RWPE2 (cell line): ENCODE data around the gene NANOG.
"Not testable (repeated sequence)": the region's sequence is repeated elsewhere in the genome, so short reads cannot be mapped to it uniquely, and the experiment has no call there.

Source experiments
- ATAC-seq: fragments of 200-7000 bp; cut with Tn5 transposase; 3 replicates; pipeline ENCODE4 v1.9.1; 2021; ENCODE audit warnings: low read depth
- DNase-seq: peaks from one replicate; pipeline ENCODE4 v3.0.0-alpha.2; 2020; ENCODE audit warnings: low spot score
- H3K27ac ChIP-seq: fragments of 450-650 bp; 2 replicates; pipeline ENCODE4 v1.5.1; 2017; ENCODE audit warnings: mild to moderate bottlenecking; ENCODE audit not compliant: poor library complexity, severe bottlenecking
- H3K27me3 ChIP-seq: fragments of 250-450 bp; sonication (Bioruptor Pico); 2 replicates; pipeline ENCODE4 v1.5.1; 2021; ENCODE audit warnings: mild to moderate bottlenecking, moderate library complexity; ENCODE audit not compliant: insufficient read depth, poor library complexity, severe bottlenecking
- H3K36me3 ChIP-seq: fragments of 250-450 bp; sonication (Bioruptor Pico); 2 replicates; pipeline ENCODE4 v1.5.1; 2020; ENCODE audit warnings: low read depth, mild to moderate bottlenecking, moderate library complexity
- H3K4me1 ChIP-seq: fragments of 250-450 bp; sonication (Bioruptor Pico); 2 replicates; pipeline ENCODE4 v1.5.1; 2021; ENCODE audit warnings: mild to moderate bottlenecking, moderate library complexity; ENCODE audit not compliant: insufficient read depth, poor library complexity, severe bottlenecking
- H3K4me3 ChIP-seq: fragments of 250-450 bp; sonication (Bioruptor Pico); 2 replicates; pipeline ENCODE4 v1.5.1; 2021; ENCODE audit warnings: mild to moderate bottlenecking, moderate library complexity; ENCODE audit not compliant: severe bottlenecking
- H3K9me3 ChIP-seq: fragments of 250-450 bp; sonication (Bioruptor Pico); 2 replicates; pipeline ENCODE4 v1.5.1; 2021; ENCODE audit warnings: mild to moderate bottlenecking, moderate library complexity; ENCODE audit not compliant: severe bottlenecking
- TF ChIP-seq, protein P1 (sequence below): fragments of 450-650 bp; IDR thresholded peaks from one replicate; pipeline ENCODE4 v1.5.1; 2017; ENCODE audit warnings: mild to moderate bottlenecking, moderate library complexity; ENCODE audit not compliant: poor library complexity, severe bottlenecking

NANOG gene

DNA sequence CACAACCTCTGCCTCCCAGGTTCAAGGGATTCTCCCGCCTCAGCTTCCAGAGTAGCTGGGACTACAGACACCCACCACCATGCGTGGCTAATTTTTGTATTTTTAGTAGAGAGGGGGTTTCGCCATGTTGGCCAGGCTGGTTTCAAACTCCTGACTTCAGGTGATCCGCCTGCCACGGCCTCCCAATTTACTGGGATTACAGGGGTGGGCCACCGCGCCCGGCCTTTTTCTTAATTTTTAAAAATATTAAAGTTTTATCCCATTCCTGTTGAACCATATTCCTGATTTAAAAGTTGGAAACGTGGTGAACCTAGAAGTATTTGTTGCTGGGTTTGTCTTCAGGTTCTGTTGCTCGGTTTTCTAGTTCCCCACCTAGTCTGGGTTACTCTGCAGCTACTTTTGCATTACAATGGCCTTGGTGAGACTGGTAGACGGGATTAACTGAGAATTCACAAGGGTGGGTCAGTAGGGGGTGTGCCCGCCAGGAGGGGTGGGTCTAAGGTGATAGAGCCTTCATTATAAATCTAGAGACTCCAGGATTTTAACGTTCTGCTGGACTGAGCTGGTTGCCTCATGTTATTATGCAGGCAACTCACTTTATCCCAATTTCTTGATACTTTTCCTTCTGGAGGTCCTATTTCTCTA lies at the start of gene NANOG:
Gene NANOG (plus strand): TSS at position 519 of the 645 bp plus-strand sequence. CDS start 213 bp downstream, outside the sequence.
- not testable (repeated sequence) for H3K27ac ChIP-seq, DNase-seq, H3K9me3 ChIP-seq, H3K4me1 ChIP-seq, H3K4me3 ChIP-seq, ATAC-seq, H3K27me3 ChIP-seq, H3K36me3 ChIP-seq

GRCh38 chr12:7747246-7747645 lies 42.0 kb upstream of the NANOG start, which contains the start of gene CLEC4C:
TSS of gene CLEC4C (minus strand) at chr12:7747375. CDS start at chr12:7747348, 27 bp downstream.
- H3K9me3 ChIP-seq, result no peaks in the 10 kb centered on the region
- no peaks in the 10 kb centered on the region for H3K4me1 ChIP-seq
- ATAC-seq, result no peak
- no peaks in the 10 kb centered on the region for H3K36me3 ChIP-seq
- H3K27me3 ChIP-seq, result no peaks in the 10 kb centered on the region
- H3K4me3 ChIP-seq, result no peak within 1 kb of the TSS
- no peak for DNase-seq
- H3K27ac ChIP-seq, result no peak within 1 kb of the TSS
- TF ChIP-seq, protein P1, sequence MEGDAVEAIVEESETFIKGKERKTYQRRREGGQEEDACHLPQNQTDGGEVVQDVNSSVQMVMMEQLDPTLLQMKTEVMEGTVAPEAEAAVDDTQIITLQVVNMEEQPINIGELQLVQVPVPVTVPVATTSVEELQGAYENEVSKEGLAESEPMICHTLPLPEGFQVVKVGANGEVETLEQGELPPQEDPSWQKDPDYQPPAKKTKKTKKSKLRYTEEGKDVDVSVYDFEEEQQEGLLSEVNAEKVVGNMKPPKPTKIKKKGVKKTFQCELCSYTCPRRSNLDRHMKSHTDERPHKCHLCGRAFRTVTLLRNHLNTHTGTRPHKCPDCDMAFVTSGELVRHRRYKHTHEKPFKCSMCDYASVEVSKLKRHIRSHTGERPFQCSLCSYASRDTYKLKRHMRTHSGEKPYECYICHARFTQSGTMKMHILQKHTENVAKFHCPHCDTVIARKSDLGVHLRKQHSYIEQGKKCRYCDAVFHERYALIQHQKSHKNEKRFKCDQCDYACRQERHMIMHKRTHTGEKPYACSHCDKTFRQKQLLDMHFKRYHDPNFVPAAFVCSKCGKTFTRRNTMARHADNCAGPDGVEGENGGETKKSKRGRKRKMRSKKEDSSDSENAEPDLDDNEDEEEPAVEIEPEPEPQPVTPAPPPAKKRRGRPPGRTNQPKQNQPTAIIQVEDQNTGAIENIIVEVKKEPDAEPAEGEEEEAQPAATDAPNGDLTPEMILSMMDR, result no peak

DNA sequence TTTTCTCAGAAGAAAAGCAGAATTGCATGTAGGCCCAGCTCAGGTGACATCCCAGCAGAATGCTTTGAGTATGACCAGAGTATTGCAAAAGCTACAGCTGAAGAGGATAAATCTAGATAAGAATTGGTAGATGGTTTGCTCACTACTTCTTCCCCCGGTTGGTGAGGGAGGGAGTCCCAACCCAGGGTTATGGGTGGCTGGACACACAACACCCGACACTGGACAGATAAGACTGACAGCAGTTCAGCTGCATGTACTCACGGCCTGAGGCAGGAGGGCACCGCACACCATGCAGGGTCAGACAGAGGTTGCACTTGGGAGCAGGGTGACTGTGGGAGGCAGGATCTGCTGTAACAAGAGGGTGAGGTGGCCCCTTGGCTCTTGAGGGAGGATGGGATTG lies 40.4 kb upstream of the NANOG start:
- no peaks in the 10 kb centered on the region for H3K4me1 ChIP-seq
- no peaks in the 10 kb centered on the region for H3K9me3 ChIP-seq
- H3K36me3 ChIP-seq, result no peaks in the 10 kb centered on the region
- ATAC-seq, result no peak
- no peak for DNase-seq
- no peaks in the 10 kb centered on the region for H3K27me3 ChIP-seq
- TF ChIP-seq, protein P1, result no peak
- no peak overlapping the region for H3K4me3 ChIP-seq
- H3K27ac ChIP-seq, result no peak overlapping the region

DNA sequence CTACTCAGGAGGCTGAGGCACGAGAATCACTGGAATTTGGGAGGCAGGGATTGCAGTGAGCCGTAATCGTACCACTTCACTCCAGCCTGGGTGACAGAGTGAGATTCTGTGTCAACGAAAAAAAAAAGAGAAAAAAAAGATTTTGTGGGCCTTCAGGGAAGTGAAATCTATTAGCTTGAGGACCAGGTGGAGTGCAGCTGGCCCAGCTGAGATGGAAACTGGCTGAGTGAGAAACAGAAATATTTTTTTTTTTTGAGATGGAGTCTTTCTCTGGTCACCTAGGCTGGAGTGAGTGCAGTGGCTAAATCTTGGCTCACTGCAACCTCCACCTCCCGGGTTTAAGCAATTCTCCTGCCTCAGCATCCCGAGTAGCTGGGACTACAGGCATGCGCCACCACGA lies 39.8 kb upstream of the NANOG start:
- Histone ChIP-seq H3K4me3 (no peak overlapping the region), H3K4me1 (no peaks in the 10 kb centered on the region), H3K27me3 (no peaks in the 10 kb centered on the region), H3K9me3 (no peaks in the 10 kb centered on the region), H3K27ac (no peak overlapping the region), H3K36me3 (no peaks in the 10 kb centered on the region)
- ATAC-seq (no peak), DNase-seq (no peak)
- TF ChIP-seq, protein P1, result no peak

- H3K9me3 ChIP-seq, result no peaks in the 10 kb centered on the region
- H3K36me3 ChIP-seq, result no peaks in the 10 kb centered on the region
- H3K27ac ChIP-seq, result no peak overlapping the region
- ATAC-seq (no peak), DNase-seq (no peak)
- H3K27me3 ChIP-seq, result no peaks in the 10 kb centered on the region
- TF ChIP-seq, protein P1, result no peak
- H3K4me3 ChIP-seq, result no peak overlapping the region
- H3K4me1 ChIP-seq, result no peaks in the 10 kb centered on the region
These were observed 38.9 kb upstream of the NANOG start for GRCh38 chr12:7750350-7750749.
